HepG2 (cell line): ENCODE results near the gene SPRY1. TPM values are rescaled to one million over a fixed set of nuclear protein-coding genes. Genes with fewer than 3 reads are reported as not detected.

Experiments used
- ATAC-seq: fragments of 200-7000 bp; cut with Tn5 transposase; 3 replicates; pipeline ENCODE4 v1.9.1; 2020; ENCODE audit warnings: mild to moderate bottlenecking, moderate library complexity
- BruUV-seq: library from RNA; stranded (reverse); fragments of 400-500 nt; replicated peaks from 2 replicates; lab custom pipeline; 2021; lab: Mats Ljungman, UMichigan
- CTCF ChIA-PET: fragments of 300-600 bp; formaldehyde crosslinking; extraction: SDS; loops from one replicate; lab custom pipeline; 2021; ENCODE audit warnings: low total read pairs, inconsistent platforms, low intra/inter-chr PET ratio; lab: Yijun Ruan, JAX
- POLR2A ChIA-PET: fragments of 350-600 bp; sonication (Branson Sonifier 250); formaldehyde crosslinking; loops from one replicate; lab custom pipeline; 2020; ENCODE audit warnings: antibody characterized with exemption, inconsistent platforms; lab: Yijun Ruan, JAX
- DNase-seq: peaks from one replicate; pipeline ENCODE4 v3.0.0-alpha.2; 2015; ENCODE audit warnings: low spot score
- FAIRE-seq: peaks from 3 replicates; lab custom pipeline; 2011; peaks lifted over from hg19 to GRCh38; lab: Jason Lieb, UNC
- H2AFZ ChIP-seq: one replicate; pipeline ENCODE4 v1.6.1; 2011; ENCODE audit warnings: low read length, inconsistent platforms
- H3K27ac ChIP-seq: fragments of 300-600 bp; 3 replicates; pipeline ENCODE4 v1.8.0; 2011; ENCODE audit warnings: mixed run types, mild to moderate bottlenecking, mixed read lengths, low read length, inconsistent platforms; ENCODE audit not compliant: insufficient read depth; ENCODE audit errors: extremely low read length
- H3K27me3 ChIP-seq, 2 experiments: fragments of 200-600 bp in 1 of 2; 2 replicates in 1 of 2; 3 replicates in 1 of 2; pipeline versions ENCODE4 v1.6.0 to v1.8.0; 2011; ENCODE audit warnings: low read length in 2 of 2, mild to moderate bottlenecking in 2 of 2, moderate library complexity in 2 of 2, inconsistent platforms in 1 of 2; ENCODE audit not compliant: insufficient read depth in 2 of 2, control insufficient read depth in 1 of 2
- H3K36me3 ChIP-seq, 2 experiments: fragments of 200-600 bp in 1 of 2; replicated peaks in 1 of 2; 2 replicates in 1 of 2; 3 replicates in 1 of 2; pipeline versions ENCODE4 v1.5.1 to v1.8.0; 2011; ENCODE audit warnings: low read length in 2 of 2, inconsistent platforms in 1 of 2; ENCODE audit not compliant: insufficient read depth in 2 of 2, control insufficient read depth in 1 of 2
- H3K4me1 ChIP-seq: 2 replicates; pipeline ENCODE4 v1.5.1; 2012; ENCODE audit warnings: low read length, inconsistent platforms; ENCODE audit not compliant: insufficient read depth
- H3K4me2 ChIP-seq: 2 replicates; pipeline ENCODE4 v1.6.0; 2011; ENCODE audit warnings: low read depth, low read length, inconsistent platforms
- H3K4me3 ChIP-seq, 3 experiments: fragments of 200-600 bp in 1 of 3; sonication (generic), shearing (Covaris generic) in 1 of 3; replicated peaks in 1 of 3; 2 replicates each; pipeline ENCODE4 v1.5.1; 2011 to 2016; ENCODE audit warnings: low read length in 3 of 3, inconsistent platforms in 2 of 3, low read depth in 2 of 3, mild to moderate bottlenecking in 2 of 3, control low read depth in 1 of 3, mixed read lengths in 1 of 3; ENCODE audit not compliant: insufficient read depth in 1 of 3
- H3K79me2 ChIP-seq: one replicate; pipeline ENCODE4 v1.6.1; 2011; ENCODE audit warnings: low read length, inconsistent platforms; ENCODE audit not compliant: insufficient read depth
- H3K9ac ChIP-seq: 2 replicates; pipeline ENCODE4 v1.6.0; 2011; ENCODE audit warnings: mild to moderate bottlenecking, low read depth, low read length, inconsistent platforms; ENCODE audit not compliant: insufficient read depth
- H3K9me3 ChIP-seq: 2 replicates; pipeline ENCODE4 v1.5.1; 2012; ENCODE audit warnings: mild to moderate bottlenecking, low read length
- H4K20me1 ChIP-seq: 2 replicates; pipeline ENCODE4 v1.6.0; 2011; ENCODE audit warnings: inconsistent platforms, mild to moderate bottlenecking, low read length, moderate library complexity; ENCODE audit not compliant: insufficient read depth
- GFI1 ChIP-seq: sonication (generic); formaldehyde crosslinking; IDR thresholded peaks from 2 replicates; pipeline ENCODE4 v1.5.0; 2020; ENCODE audit warnings: missing genetic modification reagents, mild to moderate bottlenecking, borderline replicate concordance
- HES4 ChIP-seq: sonication (generic); formaldehyde crosslinking; IDR thresholded peaks from 2 replicates; pipeline ENCODE4 v1.9.0; 2021; ENCODE audit warnings: mild to moderate bottlenecking, missing genetic modification reagents, borderline replicate concordance
- MLLT10 ChIP-seq: sonication (generic); formaldehyde crosslinking; IDR thresholded peaks from 2 replicates; pipeline ENCODE4 v1.4.0; 2020; ENCODE audit warnings: missing genetic modification reagents
- MXD4 ChIP-seq: IDR thresholded peaks from 2 replicates; pipeline ENCODE4 v1.6.1; 2016; ENCODE audit warnings: mild to moderate bottlenecking, missing biosample characterization, missing genetic modification reagents
- MXI1 ChIP-seq: IDR thresholded peaks from 3 replicates; pipeline ENCODE4 v1.6.1; 2012; ENCODE audit warnings: low read depth, low read length, inconsistent platforms, borderline replicate concordance
- TEAD3 ChIP-seq: optimal IDR thresholded peaks from 2 replicates; pipeline ENCODE3; 2016; ENCODE audit warnings: borderline replicate concordance
- ZBTB34 ChIP-seq: sonication (generic); formaldehyde crosslinking; IDR thresholded peaks from 2 replicates; pipeline ENCODE4 v1.8.0; 2022; ENCODE audit warnings: mild to moderate bottlenecking, missing genetic modification reagents
- ZSCAN29 ChIP-seq: sonication (generic); formaldehyde crosslinking; conservative IDR thresholded peaks from 2 replicates; pipeline ENCODE4 v1.4.0; 2020; ENCODE audit warnings: mild to moderate bottlenecking, missing genetic modification reagents
- WGBS: methylation state at CpG from one replicate; pipeline ENCODE4 v1.1.6; 2017; ENCODE audit warnings: low lambda C conversion rate; 5-methylcytosine and 5-hydroxymethylcytosine counted together
- in situ Hi-C: cut with HindIII; loops from 2 replicates; pipeline ENCODE4 v1.10.0; 2017; ENCODE audit warnings: low pct_unique_long_range_greater_than_20kb; ENCODE audit not compliant: extremely low pct_ligation_motif_present
- intact Hi-C: fragments of 100-400 bp; cut with micrococcal nuclease; formaldehyde crosslinking; loops from one replicate; pipeline ENCODE4 v1.10.0; 2022; ENCODE audit not compliant: unreplicated experiment
- polyA plus RNA-seq, 8 experiments: library from polyadenylated mRNA; depleted of rRNA in 3 of 8; stranded (reverse) in 7 of 8; unstranded in 1 of 8; fragments of >200 nt; fragmentation: Illumina TruSeq in 4 of 8; extraction: Trizol in 4 of 8; gene quantifications; 2 replicates each; pipeline versions ENCODE4 v1.2.1 to v1.2.3, GENCODE V29; 2011 to 2016; ENCODE audit warnings: low read depth in 4 of 8, missing spikeins in 1 of 8, mixed read lengths in 1 of 8; ENCODE audit not compliant: insufficient read depth in 1 of 8
- total RNA-seq, 5 experiments: library from RNA; depleted of rRNA; stranded (reverse); fragments of >200 nt; fragmentation: Illumina TruSeq; extraction: Trizol; gene quantifications; 2 replicates each; pipeline ENCODE4 v1.2.3, GENCODE V29; 2016; ENCODE audit warnings: low read depth in 1 of 5
- TF ChIP-seq, protein P1 (sequence below): sonication (generic); formaldehyde crosslinking; IDR thresholded peaks from 2 replicates; pipeline ENCODE4; 2020; ENCODE audit warnings: missing genetic modification reagents, mild to moderate bottlenecking, borderline replicate concordance

The SPRY1 gene
- total and polyA plus RNA-seq, 2 of the 13 experiments (the other 11 are each of a cell fraction or from before 2014, with no cell fraction given), result 24.7 to 33.4 TPM

DNA sequence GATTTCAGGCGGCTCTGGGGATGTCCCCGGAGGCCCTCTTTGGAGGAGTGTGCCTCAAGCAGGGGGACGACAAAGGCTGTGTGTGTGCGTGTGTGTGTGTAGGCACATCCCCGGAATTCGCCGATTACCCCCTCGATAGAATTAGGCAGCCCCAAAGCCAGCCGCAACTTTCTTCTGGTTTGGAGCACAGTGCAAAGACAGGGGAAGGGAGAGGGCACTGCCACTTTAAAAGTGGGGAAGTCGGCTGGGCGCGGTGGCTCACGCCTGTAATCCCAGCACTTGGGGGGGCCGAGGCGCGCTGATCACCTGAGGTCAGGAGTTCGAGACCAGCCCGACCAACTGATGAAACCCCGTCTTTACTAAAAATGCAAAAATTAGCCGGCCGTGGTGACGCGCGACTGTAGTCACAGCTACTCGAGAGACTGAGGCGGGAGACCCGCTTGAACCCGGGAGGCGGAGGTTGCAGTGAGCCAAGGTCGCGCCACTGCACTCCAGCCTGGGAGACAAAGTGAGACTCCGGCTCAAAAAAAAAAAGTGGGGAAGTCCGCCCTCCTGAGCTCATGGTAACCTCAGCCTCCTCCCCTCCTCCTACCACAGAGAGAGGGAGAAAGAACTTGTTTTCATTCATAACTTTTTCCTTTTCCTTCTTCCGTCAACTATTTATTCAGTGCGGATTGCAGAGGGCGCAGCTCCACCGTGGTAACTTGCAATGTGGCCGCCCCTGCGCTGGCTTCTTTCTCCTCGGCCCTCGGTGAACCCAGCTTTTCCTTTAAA, 2.4 kb downstream of the SPRY1 start (continued):
- TF ChIP-seq TEAD3 (CRISPR knock-in tag) (peak; percentile 10), ZBTB34 (CRISPR knock-in tag) (no peak), GFI1 (peak; percentile 69; the same call in 1 of the 2 replicates)

DNA sequence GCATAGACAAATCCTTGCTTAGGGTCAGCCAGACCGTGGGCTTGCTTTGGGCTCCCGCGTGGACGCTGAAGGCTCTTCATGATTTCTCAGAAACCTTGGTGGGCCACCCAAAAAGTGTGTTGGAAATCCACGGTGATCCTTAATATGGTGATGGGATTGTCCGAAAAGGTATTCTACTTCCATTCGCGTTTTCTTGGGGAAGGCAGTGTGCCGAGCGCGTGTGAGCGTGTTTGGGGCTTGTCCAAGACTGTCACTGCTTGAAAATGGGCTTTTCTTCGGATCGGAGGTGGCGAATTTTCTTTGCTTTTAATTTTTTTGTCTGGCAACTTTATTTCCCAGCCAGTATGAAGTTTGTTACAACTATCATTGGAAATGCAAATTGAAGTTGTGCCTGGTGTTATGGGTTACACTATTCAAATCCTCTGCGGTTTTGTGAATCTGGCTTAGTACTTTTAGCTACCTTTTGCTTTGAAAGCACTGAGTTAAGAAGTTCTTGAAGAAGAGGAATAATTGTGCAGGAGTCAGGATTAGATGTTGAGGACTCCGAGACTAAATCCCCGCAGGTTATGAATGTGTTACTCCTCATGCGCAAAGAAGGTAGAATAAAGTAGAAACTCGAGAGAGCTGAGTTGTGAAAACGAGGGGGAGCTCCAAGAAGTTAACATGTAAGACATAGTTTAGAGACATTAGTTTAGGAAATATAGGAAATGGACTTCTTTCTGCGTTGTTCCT, 3.2 kb downstream of the SPRY1 start:
- in situ Hi-C loops, result loop anchor here (5.0 to 25.0 kb wide), 6 partner anchors 78 to 863 kb away; no protein-coding TSS in a partner anchor
- intact Hi-C loops, result loop anchor here (1.0 to 5.0 kb wide), 6 partner anchors 43 to 272 kb away; no protein-coding TSS in a partner anchor
- ChIA-PET CTCF (interaction anchor here (2.7 kb wide), 1 partner anchor 165 kb away, joined by 10 read pairs; no protein-coding TSS in a partner anchor), POLR2A (interaction anchor here (0.8 to 3.3 kb wide), 15 partner anchors 9 to 261 kb away, joined by 3 to 22 read pairs (median 12); no protein-coding TSS in a partner anchor)
- H3K79me2 ChIP-seq, result peaks cover 83% of the 10 kb centered on the region
- DNase-seq (no peak), ATAC-seq (no peak), FAIRE-seq (no peak)
- H3K9me3 ChIP-seq, result no peaks in the 10 kb centered on the region
- under 1% methylated on average over 20 of the region's 22 CpGs for WGBS
- peak overlapping the region; percentile 83 to 96 (median 90) for H3K4me3 ChIP-seq
- peaks cover 49% of the 10 kb centered on the region for H3K4me1 ChIP-seq
- H3K27ac ChIP-seq, result peak overlapping the region; percentile 90
- H3K36me3 ChIP-seq, result peaks cover 20 to 34% of the 10 kb centered on the region in 2 experiments
- H2AFZ ChIP-seq, result no peak overlapping the region
- H3K4me2 ChIP-seq, result peak overlapping the region; percentile 74
- TSS peak; percentile 23 for BruUV-seq
- no peaks in the 10 kb centered on the region; a peak in 1 of 5 replicates for H3K27me3 ChIP-seq
- peak overlapping the region; percentile 87 for H3K9ac ChIP-seq
- peaks cover 38% of the 10 kb centered on the region for H4K20me1 ChIP-seq
- 0 out of 2 replicates have a peak, but pooled peaks have one; percentile 25 for TF ChIP-seq HES4 (CRISPR knock-in tag)
- 0 out of 2 replicates have a peak, but pooled peaks have one; percentile 42 for TF ChIP-seq MLLT10 (CRISPR knock-in tag)
- TF ChIP-seq, protein P1, sequence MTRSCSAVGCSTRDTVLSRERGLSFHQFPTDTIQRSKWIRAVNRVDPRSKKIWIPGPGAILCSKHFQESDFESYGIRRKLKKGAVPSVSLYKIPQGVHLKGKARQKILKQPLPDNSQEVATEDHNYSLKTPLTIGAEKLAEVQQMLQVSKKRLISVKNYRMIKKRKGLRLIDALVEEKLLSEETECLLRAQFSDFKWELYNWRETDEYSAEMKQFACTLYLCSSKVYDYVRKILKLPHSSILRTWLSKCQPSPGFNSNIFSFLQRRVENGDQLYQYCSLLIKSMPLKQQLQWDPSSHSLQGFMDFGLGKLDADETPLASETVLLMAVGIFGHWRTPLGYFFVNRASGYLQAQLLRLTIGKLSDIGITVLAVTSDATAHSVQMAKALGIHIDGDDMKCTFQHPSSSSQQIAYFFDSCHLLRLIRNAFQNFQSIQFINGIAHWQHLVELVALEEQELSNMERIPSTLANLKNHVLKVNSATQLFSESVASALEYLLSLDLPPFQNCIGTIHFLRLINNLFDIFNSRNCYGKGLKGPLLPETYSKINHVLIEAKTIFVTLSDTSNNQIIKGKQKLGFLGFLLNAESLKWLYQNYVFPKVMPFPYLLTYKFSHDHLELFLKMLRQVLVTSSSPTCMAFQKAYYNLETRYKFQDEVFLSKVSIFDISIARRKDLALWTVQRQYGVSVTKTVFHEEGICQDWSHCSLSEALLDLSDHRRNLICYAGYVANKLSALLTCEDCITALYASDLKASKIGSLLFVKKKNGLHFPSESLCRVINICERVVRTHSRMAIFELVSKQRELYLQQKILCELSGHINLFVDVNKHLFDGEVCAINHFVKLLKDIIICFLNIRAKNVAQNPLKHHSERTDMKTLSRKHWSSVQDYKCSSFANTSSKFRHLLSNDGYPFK (CRISPR knock-in tag), result no peak
- TF ChIP-seq MXD4 (CRISPR knock-in tag), result no peak
- TF ChIP-seq ZSCAN29 (CRISPR knock-in tag), result 0 out of 2 replicates have a peak, but pooled peaks have one; percentile 60
- TF ChIP-seq MXI1, result peak; percentile 2; the same call in 1 of the 3 replicates
